ENCODE data around the gene FNDC3B.
"Not testable (repeated sequence)": the region's sequence is repeated elsewhere in the genome, so short reads cannot be mapped to it uniquely, and the experiment has no call there.

Gene FNDC3B

DNA sequence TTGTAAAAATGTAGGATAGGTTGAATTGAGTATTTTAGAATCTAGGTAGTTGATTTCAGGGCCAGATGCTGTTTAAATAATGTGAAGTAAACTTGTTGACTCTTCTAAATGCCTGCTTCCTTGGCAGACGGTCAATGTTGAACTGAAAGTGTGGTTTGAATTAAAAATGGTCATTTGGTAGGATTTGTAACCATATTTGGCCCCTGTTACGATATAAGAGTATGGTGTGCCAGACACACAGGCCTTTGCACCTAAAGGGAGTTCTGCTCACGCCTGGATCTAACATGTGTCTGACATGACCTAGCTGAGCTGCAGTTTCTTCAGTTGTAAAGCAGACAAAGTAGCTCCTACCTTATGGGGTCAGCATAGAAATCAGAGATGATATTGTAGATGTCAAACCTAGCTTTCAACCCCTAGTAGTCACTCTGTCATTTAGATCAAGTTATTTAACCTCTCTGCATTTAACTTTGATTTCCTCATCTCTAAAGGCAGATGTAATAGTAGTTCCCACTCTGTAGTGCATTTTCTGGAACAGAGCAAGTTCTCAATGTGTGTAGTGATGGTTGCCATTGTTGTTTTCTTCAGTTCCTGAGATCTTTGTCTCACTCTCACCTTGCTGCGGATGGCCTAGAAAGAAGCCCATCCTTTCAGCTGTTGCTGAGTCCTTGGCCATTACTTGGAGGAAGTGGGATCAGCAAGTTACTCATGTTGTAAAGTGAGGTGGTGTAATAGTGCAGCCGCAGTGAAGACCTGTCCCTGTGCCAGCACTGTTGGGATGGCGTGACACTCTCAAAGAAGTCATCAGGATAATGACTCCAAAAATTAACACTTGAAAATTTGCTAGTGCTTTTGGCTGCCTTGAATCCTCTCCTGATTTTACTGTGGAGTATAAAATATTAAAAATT is 318.7 kb downstream of the FNDC3B start:
- H3K4me1 ChIP-seq (ENCODE audit: control insufficient read depth in 2 of 2, insufficient read depth in 2 of 2, low read length in 2 of 2), result no peaks in the 10 kb centered on the region
- no peaks in the 10 kb centered on the region for H3K27me3 ChIP-seq (ENCODE audit: control insufficient read depth in 2 of 2, insufficient read depth in 2 of 2, low read length in 2 of 2)
- no peaks in the 10 kb centered on the region for H3K9me3 ChIP-seq (ENCODE audit: control insufficient read depth in 2 of 2, low read length in 2 of 2)
- H3K27ac ChIP-seq (ENCODE audit: low read depth in 2 of 2, low read length in 2 of 2), result no peak overlapping the region
- peaks cover 28 to 37% of the 10 kb centered on the region in 2 donors for H3K36me3 ChIP-seq (ENCODE audit: control insufficient read depth in 2 of 2, insufficient read depth in 2 of 2, low read length in 2 of 2)
- H3K4me3 ChIP-seq (ENCODE audit: low read length in 2 of 2), result no peak overlapping the region
- no peak overlapping the region for H3K9ac ChIP-seq (ENCODE audit: low read depth in 1 of 2, low read length in 2 of 2)

DNA sequence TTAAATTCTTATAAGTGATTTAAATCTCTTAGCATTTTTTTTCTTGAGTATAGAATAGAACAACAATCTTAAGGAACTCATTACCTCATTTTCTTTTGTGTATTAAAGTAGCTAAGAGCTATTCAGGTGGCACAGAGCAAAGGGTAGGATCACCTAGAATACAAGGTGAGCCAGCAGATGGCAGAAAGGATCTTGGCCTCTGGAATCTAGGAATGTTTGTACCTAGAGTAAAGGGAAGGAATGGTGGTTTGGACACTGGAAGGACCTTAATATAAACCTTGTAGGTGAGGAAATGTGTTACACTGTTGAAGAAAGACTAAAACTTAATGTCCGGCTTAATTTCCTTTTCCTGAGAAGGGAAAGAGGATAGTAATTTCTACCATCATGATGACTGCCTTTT is 319.9 kb downstream of the FNDC3B start:
- Histone ChIP-seq H3K4me3 (ENCODE audit: low read length in 2 of 2) (no peak overlapping the region), H3K27me3 (ENCODE audit: control insufficient read depth in 2 of 2, insufficient read depth in 2 of 2, low read length in 2 of 2) (no peaks in the 10 kb centered on the region), H3K9me3 (ENCODE audit: control insufficient read depth in 2 of 2, low read length in 2 of 2) (no peaks in the 10 kb centered on the region), H3K36me3 (ENCODE audit: control insufficient read depth in 2 of 2, insufficient read depth in 2 of 2, low read length in 2 of 2) (peaks cover 30 to 39% of the 10 kb centered on the region in 2 donors), H3K27ac (ENCODE audit: low read depth in 2 of 2, low read length in 2 of 2) (no peak overlapping the region), H3K9ac (ENCODE audit: low read depth in 1 of 2, low read length in 2 of 2) (no peak overlapping the region), H3K4me1 (ENCODE audit: control insufficient read depth in 2 of 2, insufficient read depth in 2 of 2, low read length in 2 of 2) (no peaks in the 10 kb centered on the region)

DNA sequence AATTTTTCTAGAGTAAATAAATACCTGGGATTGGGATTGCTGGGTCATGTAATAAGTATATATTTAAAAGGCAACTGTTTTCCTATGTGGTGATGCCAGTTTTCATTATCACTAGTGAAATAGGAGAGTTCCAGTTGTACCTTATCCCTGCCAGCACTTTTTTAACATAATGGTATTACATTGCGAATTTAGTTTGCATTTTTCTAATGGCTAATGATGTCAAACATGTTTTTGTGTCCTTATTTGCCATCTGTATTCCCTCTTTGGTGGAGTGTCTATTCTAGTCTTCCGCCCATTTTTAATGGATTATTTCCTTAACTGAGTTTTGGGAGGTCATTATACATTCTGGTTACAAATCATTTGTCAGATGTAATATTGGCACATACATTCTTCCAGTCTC is 320.6 kb downstream of the FNDC3B start:
- no peaks in the 10 kb centered on the region for H3K27me3 ChIP-seq (ENCODE audit: control insufficient read depth in 2 of 2, insufficient read depth in 2 of 2, low read length in 2 of 2)
- no peak overlapping the region for H3K27ac ChIP-seq (ENCODE audit: low read depth in 2 of 2, low read length in 2 of 2)
- peaks cover 33 to 40% of the 10 kb centered on the region in 2 donors for H3K36me3 ChIP-seq (ENCODE audit: control insufficient read depth in 2 of 2, insufficient read depth in 2 of 2, low read length in 2 of 2)
- H3K9me3 ChIP-seq (ENCODE audit: control insufficient read depth in 2 of 2, low read length in 2 of 2), result no peaks in the 10 kb centered on the region
- no peak overlapping the region for H3K9ac ChIP-seq (ENCODE audit: low read depth in 1 of 2, low read length in 2 of 2)
- no peaks in the 10 kb centered on the region for H3K4me1 ChIP-seq (ENCODE audit: control insufficient read depth in 2 of 2, insufficient read depth in 2 of 2, low read length in 2 of 2)
- no peak overlapping the region for H3K4me3 ChIP-seq (ENCODE audit: low read length in 2 of 2)

DNA sequence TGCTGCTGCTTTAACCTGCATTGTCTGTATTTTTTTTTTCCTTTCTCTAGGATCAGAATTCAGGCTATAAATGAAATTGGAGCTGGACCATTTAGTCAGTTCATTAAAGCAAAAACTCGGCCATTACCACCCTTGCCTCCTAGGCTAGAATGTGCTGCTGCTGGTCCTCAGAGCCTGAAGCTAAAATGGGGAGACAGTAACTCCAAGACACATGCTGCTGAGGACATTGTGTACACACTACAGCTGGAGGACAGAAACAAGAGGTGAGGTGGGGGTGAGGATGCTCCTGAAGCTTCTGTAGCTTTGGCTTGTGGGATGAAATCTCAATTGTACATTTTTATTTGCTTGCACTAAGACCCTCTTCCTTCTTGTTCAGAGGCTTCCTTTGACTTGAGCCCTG is 323.2 kb downstream of the FNDC3B start:
- H3K27me3 ChIP-seq (ENCODE audit: control insufficient read depth in 2 of 2, insufficient read depth in 2 of 2, low read length in 2 of 2), result no peaks in the 10 kb centered on the region
- no peak overlapping the region for H3K9ac ChIP-seq (ENCODE audit: low read depth in 1 of 2, low read length in 2 of 2)
- H3K9me3 ChIP-seq (ENCODE audit: control insufficient read depth in 2 of 2, low read length in 2 of 2), result no peaks in the 10 kb centered on the region
- no peak overlapping the region for H3K4me3 ChIP-seq (ENCODE audit: low read length in 2 of 2)
- no peaks in the 10 kb centered on the region for H3K4me1 ChIP-seq (ENCODE audit: control insufficient read depth in 2 of 2, insufficient read depth in 2 of 2, low read length in 2 of 2)
- no peak overlapping the region for H3K27ac ChIP-seq (ENCODE audit: low read depth in 2 of 2, low read length in 2 of 2)
- H3K36me3 ChIP-seq (ENCODE audit: control insufficient read depth in 2 of 2, insufficient read depth in 2 of 2, low read length in 2 of 2), result peaks cover 38 to 44% of the 10 kb centered on the region in 2 donors

DNA sequence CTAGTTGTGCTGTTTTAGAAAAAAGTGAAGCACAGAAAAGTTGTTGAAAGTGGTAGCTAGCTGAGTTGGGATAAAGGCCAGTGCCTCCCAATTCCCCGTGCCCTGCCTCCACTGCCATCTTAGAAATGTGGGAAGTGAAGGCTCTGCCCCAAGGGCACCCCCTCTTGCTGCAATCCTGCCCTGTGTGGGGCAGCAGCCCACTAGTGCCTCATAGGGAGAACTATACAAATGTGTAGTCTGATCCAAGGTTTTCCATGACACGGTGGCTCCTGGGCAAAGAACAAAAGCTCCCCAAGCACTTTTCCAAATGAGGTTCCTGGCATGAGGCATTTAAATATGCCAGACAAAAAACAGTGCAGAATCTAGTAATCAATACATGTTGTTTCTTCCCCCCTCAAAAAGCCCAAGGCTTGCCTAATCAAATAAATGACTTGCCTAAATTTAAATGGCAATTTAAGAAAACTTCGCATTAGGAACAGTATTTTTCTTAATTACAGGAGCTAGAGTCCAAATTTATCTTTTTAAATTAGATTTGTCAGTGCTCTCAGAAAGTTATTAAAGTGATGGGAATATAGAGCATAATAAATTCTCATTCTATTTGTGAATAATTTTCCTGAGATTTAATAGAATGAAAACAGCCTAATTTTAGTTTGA is 325.1 kb downstream of the FNDC3B start:
- H3K27me3 ChIP-seq (ENCODE audit: control insufficient read depth in 2 of 2, insufficient read depth in 2 of 2, low read length in 2 of 2), result no peaks in the 10 kb centered on the region
- peaks cover 41 to 43% of the 10 kb centered on the region in 2 donors for H3K36me3 ChIP-seq (ENCODE audit: control insufficient read depth in 2 of 2, insufficient read depth in 2 of 2, low read length in 2 of 2)
- no peak overlapping the region for H3K4me3 ChIP-seq (ENCODE audit: low read length in 2 of 2)
- no peak overlapping the region for H3K27ac ChIP-seq (ENCODE audit: low read depth in 2 of 2, low read length in 2 of 2)
- H3K4me1 ChIP-seq (ENCODE audit: control insufficient read depth in 2 of 2, insufficient read depth in 2 of 2, low read length in 2 of 2), result no peaks in the 10 kb centered on the region
- no peaks in the 10 kb centered on the region for H3K9me3 ChIP-seq (ENCODE audit: control insufficient read depth in 2 of 2, low read length in 2 of 2)
- no peak overlapping the region for H3K9ac ChIP-seq (ENCODE audit: low read depth in 1 of 2, low read length in 2 of 2)

DNA sequence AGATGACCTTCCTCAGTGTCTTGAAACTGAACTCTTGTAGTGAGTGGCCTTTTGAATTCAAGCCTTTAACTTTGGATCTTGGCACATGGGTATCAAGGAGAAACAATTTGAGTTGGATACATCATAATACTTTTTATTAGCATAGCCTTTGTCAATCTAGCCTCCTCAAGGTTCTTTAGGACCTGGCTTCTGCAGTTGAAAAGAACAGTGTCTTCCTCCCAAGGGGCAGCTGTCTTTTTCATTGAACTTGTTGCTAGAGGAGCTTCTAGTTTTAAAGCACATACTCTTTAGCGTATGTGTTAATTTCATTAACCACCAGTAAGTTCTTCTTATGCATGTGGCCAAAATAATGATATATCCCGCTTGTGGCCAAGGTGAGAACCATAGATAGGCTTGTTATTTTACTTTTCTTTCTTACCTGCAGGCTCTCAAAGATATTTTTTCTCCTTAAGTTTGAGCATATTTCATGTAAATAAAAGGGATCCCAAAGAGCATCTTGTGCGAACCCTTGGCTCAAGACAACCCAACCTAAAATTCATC is 325.7 kb downstream of the FNDC3B start:
- H3K9me3 ChIP-seq (ENCODE audit: control insufficient read depth in 2 of 2, low read length in 2 of 2), result no peaks in the 10 kb centered on the region
- H3K36me3 ChIP-seq (ENCODE audit: control insufficient read depth in 2 of 2, insufficient read depth in 2 of 2, low read length in 2 of 2), result peaks cover 41 to 43% of the 10 kb centered on the region in 2 donors
- H3K4me3 ChIP-seq (ENCODE audit: low read length in 2 of 2), result no peak overlapping the region
- no peaks in the 10 kb centered on the region for H3K4me1 ChIP-seq (ENCODE audit: control insufficient read depth in 2 of 2, insufficient read depth in 2 of 2, low read length in 2 of 2)
- H3K27me3 ChIP-seq (ENCODE audit: control insufficient read depth in 2 of 2, insufficient read depth in 2 of 2, low read length in 2 of 2), result no peaks in the 10 kb centered on the region
- no peak overlapping the region for H3K9ac ChIP-seq (ENCODE audit: low read depth in 1 of 2, low read length in 2 of 2)
- H3K27ac ChIP-seq (ENCODE audit: low read depth in 2 of 2, low read length in 2 of 2), result no peak overlapping the region

DNA sequence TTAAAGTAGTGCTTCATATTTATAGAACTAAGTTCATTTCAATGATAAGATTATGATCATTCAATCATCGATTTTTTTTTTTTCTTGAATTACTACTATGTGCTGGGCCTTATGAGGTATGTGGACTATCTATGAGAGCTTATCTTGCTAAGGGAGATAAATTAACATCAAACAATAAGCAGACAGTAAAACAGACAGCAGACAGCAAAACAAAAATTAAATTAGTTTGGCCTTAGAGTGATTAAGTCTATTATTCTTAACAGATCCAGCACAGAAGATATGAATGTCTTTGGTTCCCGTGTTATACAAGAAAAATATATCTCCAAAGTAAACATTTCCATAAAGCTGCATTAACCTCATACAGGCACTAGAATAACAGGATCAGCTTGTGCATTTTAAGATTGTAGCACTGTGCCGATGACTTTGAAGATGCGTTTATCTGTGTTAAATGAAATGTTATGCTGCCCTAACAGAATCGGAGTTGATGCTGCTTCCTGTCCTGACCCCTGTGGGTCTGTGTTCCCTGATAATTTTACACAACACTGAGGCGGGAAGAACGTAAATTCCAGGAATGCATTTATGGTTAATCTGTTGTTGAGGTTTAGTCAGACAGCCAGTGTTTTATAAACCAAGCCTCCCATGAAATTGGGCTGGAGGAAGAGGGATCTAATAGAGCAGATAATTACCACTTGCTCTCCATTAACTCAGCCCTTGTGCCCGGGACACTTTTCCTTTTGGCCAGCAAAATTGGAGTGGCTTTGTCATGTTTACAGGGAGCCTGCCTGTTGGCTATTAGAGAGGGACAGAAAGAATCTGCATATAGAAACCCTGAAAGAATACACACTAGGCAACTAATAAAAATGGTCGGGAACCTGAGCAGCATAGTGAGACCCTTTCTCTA is 328.1 kb downstream of the FNDC3B start:
- Histone ChIP-seq H3K9me3 (ENCODE audit: control insufficient read depth in 2 of 2, low read length in 2 of 2) (no peaks in the 10 kb centered on the region), H3K27me3 (ENCODE audit: control insufficient read depth in 2 of 2, insufficient read depth in 2 of 2, low read length in 2 of 2) (no peaks in the 10 kb centered on the region), H3K4me1 (ENCODE audit: control insufficient read depth in 2 of 2, insufficient read depth in 2 of 2, low read length in 2 of 2) (no peaks in the 10 kb centered on the region), H3K27ac (ENCODE audit: low read depth in 2 of 2, low read length in 2 of 2) (no peak overlapping the region), H3K9ac (ENCODE audit: low read depth in 1 of 2, low read length in 2 of 2) (no peak overlapping the region), H3K36me3 (ENCODE audit: control insufficient read depth in 2 of 2, insufficient read depth in 2 of 2, low read length in 2 of 2) (peaks cover 38 to 39% of the 10 kb centered on the region in 2 donors), H3K4me3 (ENCODE audit: low read length in 2 of 2) (no peak overlapping the region)

DNA sequence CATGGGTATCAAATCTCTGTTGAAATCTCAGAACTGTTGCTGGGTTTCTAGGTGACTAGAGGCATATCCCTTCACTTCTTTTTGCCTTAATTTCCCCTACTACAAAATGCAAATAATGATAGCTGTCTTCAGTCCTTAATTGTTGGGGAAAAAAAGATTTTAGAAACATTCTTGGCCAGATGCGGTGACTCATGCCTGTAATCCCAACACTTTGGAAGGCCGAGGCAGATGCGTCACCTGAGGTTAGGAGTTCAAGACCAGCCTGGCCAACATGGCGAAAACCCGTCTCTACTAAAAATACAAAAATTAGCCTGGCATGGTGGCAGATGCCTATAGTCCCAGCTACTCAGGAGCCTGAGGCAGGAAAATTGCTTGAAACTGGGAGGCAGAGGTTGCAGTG is 329.2 kb downstream of the FNDC3B start:
- not testable (repeated sequence) for H3K27me3 ChIP-seq (ENCODE audit: control insufficient read depth in 2 of 2, insufficient read depth in 2 of 2, low read length in 2 of 2); H3K4me3 ChIP-seq (ENCODE audit: low read length in 2 of 2); H3K9ac ChIP-seq (ENCODE audit: low read depth in 1 of 2, low read length in 2 of 2); H3K9me3 ChIP-seq (ENCODE audit: control insufficient read depth in 2 of 2, low read length in 2 of 2); H3K27ac ChIP-seq (ENCODE audit: low read depth in 2 of 2, low read length in 2 of 2); H3K4me1 ChIP-seq (ENCODE audit: control insufficient read depth in 2 of 2, insufficient read depth in 2 of 2, low read length in 2 of 2)
- H3K36me3 ChIP-seq (ENCODE audit: control insufficient read depth in 2 of 2, insufficient read depth in 2 of 2, low read length in 2 of 2), result peaks cover 35 to 36% of the 10 kb centered on the region in 2 donors

DNA sequence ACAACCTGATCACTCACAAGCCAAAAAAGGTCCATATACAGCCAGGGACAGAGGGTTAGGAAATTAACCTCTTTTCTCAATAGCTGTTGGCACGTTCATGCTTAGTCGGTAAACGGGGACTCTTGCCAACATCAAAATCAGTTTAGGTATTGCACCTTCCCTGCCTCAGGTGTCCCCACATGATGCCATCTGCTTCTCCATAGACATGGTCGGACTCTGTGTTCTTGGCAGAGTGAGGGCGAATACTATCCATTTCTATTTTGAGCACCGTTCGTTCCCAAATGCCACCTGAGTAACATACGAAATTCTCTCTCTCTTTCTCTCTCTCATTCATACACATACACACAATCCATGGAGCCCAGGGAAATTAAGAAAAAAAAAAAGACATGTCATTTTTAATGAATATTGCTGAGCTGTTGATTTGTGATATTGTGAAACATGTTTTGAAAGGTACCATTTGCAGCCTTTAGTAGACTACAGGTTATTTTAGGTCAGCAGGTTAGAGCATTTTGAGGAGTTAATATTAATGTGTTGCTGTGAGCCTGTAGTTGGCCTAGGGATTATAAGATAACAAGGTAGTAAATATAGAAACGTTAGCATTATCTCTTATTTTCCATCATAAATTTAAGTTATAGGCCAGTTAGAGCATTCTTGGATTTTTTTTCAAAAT is 330.3 kb downstream of the FNDC3B start:
- Histone ChIP-seq H3K4me1 (ENCODE audit: control insufficient read depth in 2 of 2, insufficient read depth in 2 of 2, low read length in 2 of 2) (no peaks in the 10 kb centered on the region), H3K9ac (ENCODE audit: low read depth in 1 of 2, low read length in 2 of 2) (no peak overlapping the region), H3K9me3 (ENCODE audit: control insufficient read depth in 2 of 2, low read length in 2 of 2) (no peaks in the 10 kb centered on the region), H3K4me3 (ENCODE audit: low read length in 2 of 2) (no peak overlapping the region), H3K27ac (ENCODE audit: low read depth in 2 of 2, low read length in 2 of 2) (no peak overlapping the region), H3K36me3 (ENCODE audit: control insufficient read depth in 2 of 2, insufficient read depth in 2 of 2, low read length in 2 of 2) (peaks cover 30 to 32% of the 10 kb centered on the region in 2 donors), H3K27me3 (ENCODE audit: control insufficient read depth in 2 of 2, insufficient read depth in 2 of 2, low read length in 2 of 2) (no peaks in the 10 kb centered on the region)
